ENCODE data around the gene GABRG1. TPM values are rescaled to one million over a fixed set of nuclear protein-coding genes. Genes with fewer than 3 reads are reported as not detected.

GABRG1 gene
- total RNA-seq, 1 donor from 2014 or later, result under 0.01 TPM

DNA sequence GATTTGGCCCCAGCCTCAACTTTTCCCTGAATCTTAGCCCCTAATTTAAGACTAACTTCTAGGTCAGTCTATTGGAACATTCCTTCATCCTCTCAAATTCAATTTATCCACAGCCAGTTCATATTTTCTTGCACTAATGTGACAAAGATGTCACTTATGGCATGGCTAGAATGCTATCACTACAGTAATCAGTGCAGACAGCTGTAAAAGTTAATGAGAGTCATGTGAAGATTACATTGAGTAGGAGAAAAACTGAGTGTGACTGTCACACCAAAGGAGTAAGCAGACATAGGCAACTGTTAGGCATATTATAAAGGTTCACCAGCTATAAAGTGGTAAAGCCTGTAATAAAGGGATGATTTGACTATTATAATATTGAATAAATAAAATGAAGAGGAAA, 42.6 kb downstream of the GABRG1 start:
- Histone ChIP-seq H3K9me3 (no peaks in the 10 kb centered on the region), H3K36me3 (no peaks in the 10 kb centered on the region), H3K27me3 (no peaks in the 10 kb centered on the region), H3K4me3 (no peak overlapping the region), H3K4me1 (no peaks in the 10 kb centered on the region), H3K27ac (no peak overlapping the region)
- intact Hi-C loops (cut with DNase I), result no loop called here
- TF ChIP-seq, protein P1, sequence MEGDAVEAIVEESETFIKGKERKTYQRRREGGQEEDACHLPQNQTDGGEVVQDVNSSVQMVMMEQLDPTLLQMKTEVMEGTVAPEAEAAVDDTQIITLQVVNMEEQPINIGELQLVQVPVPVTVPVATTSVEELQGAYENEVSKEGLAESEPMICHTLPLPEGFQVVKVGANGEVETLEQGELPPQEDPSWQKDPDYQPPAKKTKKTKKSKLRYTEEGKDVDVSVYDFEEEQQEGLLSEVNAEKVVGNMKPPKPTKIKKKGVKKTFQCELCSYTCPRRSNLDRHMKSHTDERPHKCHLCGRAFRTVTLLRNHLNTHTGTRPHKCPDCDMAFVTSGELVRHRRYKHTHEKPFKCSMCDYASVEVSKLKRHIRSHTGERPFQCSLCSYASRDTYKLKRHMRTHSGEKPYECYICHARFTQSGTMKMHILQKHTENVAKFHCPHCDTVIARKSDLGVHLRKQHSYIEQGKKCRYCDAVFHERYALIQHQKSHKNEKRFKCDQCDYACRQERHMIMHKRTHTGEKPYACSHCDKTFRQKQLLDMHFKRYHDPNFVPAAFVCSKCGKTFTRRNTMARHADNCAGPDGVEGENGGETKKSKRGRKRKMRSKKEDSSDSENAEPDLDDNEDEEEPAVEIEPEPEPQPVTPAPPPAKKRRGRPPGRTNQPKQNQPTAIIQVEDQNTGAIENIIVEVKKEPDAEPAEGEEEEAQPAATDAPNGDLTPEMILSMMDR (IDR thresholded peaks at IDR 0.05), result no peak
- no peak for DNase-seq (ENCODE audit: low spot score in 2 of 2)

DNA sequence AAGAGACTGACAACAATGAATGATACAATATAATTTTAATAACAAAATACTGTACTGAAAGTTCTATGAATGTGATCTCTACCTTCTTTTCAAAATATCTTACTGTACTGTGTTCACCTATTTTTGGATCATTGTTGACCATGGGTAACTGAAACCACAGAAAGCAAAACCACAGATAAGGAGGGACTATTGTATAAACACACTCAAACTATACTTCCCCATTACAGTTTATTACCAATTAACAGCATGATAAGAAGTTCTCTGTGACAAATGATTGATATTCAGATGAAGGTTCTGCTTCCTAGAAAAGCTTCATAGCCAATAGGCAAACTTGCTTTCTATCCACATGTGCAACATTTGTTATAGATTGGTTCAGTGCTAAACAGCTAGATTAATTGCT, 50.1 kb downstream of the GABRG1 start:
- Histone ChIP-seq H3K27me3 (no peaks in the 10 kb centered on the region), H3K4me3 (no peak overlapping the region), H3K36me3 (no peaks in the 10 kb centered on the region), H3K27ac (no peak overlapping the region), H3K9me3 (no peaks in the 10 kb centered on the region), H3K4me1 (no peaks in the 10 kb centered on the region)
- DNase-seq (ENCODE audit: low spot score in 2 of 2), result no peak
- TF ChIP-seq, protein P1 (IDR thresholded peaks at IDR 0.05), result no peak
- intact Hi-C loops (cut with DNase I), result loop anchor here (10.0 kb wide), 1 partner anchor 369 kb away; no protein-coding TSS in a partner anchor

DNA sequence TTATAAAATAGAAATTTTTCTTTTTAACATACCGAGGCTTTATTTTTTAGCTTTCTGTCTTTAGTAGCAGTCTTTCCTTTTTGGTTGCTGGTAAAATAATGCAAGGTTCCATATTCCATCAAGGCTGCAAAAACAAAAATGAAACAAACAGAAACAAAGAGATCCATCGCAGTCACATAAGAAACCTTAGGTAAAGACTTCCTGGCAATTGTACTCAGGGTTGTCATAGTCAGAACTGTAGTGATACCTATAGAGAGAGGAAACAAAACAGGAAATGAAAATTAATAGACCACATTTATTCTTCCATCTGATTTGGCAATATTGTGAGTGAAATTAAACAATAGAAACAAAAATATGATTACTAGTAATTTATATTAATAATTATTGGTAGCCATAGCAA, 72.5 kb downstream of the GABRG1 start:
- Histone ChIP-seq H3K27me3 (no peaks in the 10 kb centered on the region), H3K4me3 (no peak overlapping the region), H3K36me3 (no peaks in the 10 kb centered on the region), H3K9me3 (no peaks in the 10 kb centered on the region), H3K4me1 (no peaks in the 10 kb centered on the region), H3K27ac (no peak overlapping the region)
- TF ChIP-seq, protein P1 (IDR thresholded peaks at IDR 0.05), result no peak
- intact Hi-C loops (cut with DNase I), result no loop called here
- DNase-seq (ENCODE audit: low spot score in 2 of 2), result no peak

DNA sequence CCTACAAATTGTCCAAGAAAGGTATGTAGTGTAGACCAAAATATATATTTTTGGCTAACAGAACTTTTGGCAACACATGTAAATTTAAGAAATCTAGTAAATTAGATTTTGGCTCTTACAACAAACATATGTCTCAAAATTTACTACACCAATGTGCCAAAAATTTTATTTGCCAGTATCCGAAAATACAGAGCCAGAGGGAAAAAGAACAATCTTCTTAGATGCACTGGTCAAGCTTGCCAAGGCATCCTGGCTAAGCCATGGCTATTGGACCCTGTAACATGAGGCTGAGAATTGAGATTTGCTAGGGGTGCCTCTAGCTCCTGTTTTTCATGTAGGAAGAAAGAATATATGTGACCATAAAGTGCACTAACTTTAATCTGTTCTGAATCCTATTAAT, 91.8 kb downstream of the GABRG1 start:
- Histone ChIP-seq H3K9me3 (no peaks in the 10 kb centered on the region), H3K36me3 (no peaks in the 10 kb centered on the region), H3K27ac (no peak overlapping the region), H3K27me3 (no peaks in the 10 kb centered on the region), H3K4me1 (no peaks in the 10 kb centered on the region), H3K4me3 (no peak overlapping the region)
- TF ChIP-seq, protein P1 (IDR thresholded peaks at IDR 0.05), result no peak
- intact Hi-C loops (cut with DNase I), result no loop called here
- DNase-seq (ENCODE audit: low spot score in 2 of 2), result no peak

DNA sequence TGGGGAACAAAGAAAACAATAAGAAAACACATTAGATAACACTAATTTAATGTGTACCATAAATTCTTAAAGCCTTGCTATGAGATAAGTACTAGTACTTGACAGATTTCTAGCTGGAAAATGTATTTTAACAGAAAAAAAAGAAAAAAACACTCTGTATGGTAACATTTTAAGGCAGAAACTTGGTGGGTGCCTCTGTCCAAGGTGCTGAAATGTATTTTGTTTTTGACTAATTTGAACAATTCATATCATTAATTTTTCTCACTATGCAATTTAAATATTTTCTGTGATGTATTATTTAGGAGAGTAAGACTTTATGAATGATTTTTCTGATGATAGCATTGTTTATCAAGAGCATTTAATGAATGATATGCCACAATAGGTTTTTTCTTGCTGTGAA, 107.5 kb downstream of the GABRG1 start:
- no peaks in the 10 kb centered on the region for H3K9me3 ChIP-seq
- no peaks in the 10 kb centered on the region for H3K27me3 ChIP-seq
- H3K4me3 ChIP-seq, result no peak overlapping the region
- no peak overlapping the region for H3K27ac ChIP-seq
- H3K4me1 ChIP-seq, result no peaks in the 10 kb centered on the region
- intact Hi-C loops (cut with DNase I), result no loop called here
- DNase-seq (ENCODE audit: low spot score in 2 of 2), result no peak
- TF ChIP-seq, protein P1 (IDR thresholded peaks at IDR 0.05), result no peak
- H3K36me3 ChIP-seq, result no peaks in the 10 kb centered on the region

DNA sequence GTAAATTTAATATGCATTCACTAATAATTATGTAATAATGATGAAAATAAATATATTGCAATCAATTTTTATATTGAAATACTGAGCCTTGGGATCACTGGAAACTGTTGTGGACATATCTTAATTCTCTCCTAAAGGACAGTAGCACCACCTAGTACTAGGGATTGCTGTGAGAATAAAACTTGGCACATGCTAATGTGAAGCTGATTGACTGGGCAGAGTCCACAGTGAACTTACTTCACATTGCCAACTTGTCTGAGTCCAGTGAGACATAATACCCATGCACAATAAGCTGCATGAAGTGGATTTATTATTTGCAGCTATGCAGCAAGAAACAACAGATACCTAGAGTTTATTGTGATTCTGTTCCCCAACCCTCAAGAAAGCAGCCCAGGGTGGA, 131.1 kb downstream of the GABRG1 start:
- intact Hi-C loops (cut with DNase I), result no loop called here
- Histone ChIP-seq H3K4me1 (no peaks in the 10 kb centered on the region), H3K27ac (no peak overlapping the region), H3K9me3 (no peaks in the 10 kb centered on the region), H3K4me3 (no peak overlapping the region), H3K27me3 (no peaks in the 10 kb centered on the region), H3K36me3 (no peaks in the 10 kb centered on the region)
- TF ChIP-seq, protein P1 (IDR thresholded peaks at IDR 0.05), result no peak
- DNase-seq (ENCODE audit: low spot score in 2 of 2), result no peak
